Measurements from ENCODE around the gene FRMD1.

The FRMD1 gene

DNA sequence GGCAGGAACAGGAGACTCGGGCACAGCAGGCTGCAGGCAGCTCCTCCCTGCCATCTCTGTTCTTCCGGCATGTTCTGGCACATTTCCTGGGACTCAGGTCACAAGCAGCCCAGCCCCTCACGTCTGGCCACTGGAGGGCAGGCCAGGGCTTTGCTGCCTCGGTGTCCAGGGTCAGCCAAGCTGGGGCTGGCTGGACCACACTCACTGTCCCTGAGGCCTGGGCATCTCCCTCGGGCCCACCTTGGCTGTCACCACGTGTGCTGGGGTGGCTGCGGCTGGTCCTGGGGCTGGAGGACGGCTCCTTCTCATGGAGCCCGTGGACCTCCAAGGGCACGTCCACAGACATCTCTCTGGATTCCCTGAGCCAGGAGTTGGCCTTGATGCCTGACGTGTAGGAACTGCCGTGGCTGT lies 18.5 kb downstream of the FRMD1 start:
- no peak for DNase-seq (ENCODE audit: insufficient read length, low spot score)

DNA sequence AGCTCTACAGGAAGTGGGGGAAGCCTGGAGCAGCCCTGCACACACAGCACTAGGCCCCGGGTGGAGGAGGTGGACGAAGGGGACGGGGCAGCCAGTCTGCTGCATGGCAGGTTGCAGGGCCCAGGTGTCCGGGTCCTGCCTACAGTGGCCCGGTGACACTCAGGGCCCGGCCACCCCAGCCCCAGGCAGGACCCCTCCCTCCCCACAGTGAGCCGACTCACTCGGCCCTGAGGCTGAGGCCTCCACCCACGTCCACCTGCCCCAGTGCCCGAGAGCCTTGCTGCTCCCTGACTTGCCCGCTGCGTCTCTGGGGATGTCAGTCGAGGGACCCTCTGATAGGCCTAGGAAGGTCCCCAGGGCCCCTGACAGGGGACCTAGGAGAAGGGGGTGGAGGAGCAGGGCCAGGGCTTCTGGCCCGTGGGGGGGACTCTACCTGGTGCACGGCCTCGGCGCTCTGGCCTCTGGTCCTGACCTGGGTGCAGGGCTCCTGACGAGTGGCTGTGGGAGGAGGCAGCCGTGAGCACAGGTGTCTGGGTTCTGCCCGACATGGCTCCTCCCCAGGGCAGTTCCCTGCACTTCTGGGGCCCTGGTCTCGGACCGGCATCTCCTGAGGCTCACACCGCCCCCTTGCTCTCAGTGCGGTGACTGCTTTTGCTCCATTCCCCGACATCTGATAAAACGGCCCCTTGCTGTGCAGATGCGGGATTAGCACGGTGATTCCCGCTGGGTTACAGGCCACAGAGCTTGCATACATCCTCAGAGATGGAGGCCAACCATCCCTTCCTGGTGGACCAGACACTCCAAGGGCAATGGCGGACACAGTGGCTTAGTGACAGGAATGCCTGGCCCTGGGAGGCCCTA lies 20.1 kb downstream of the FRMD1 start:
- DNase-seq (ENCODE audit: insufficient read length, low spot score) (no peak), FAIRE-seq (no peak)
- no peak for TF ChIP-seq PAX5 (IDR thresholded peaks at IDR 0.05; ENCODE audit: insufficient read depth, low read length, severe bottlenecking)
- TF ChIP-seq TAF1 (IDR thresholded peaks at IDR 0.05; ENCODE audit: low read depth, low read length) = no peak
- no peak for TF ChIP-seq POLR2AphosphoS5 (IDR thresholded peaks at IDR 0.05; ENCODE audit: low read depth, low read length)
- no peak for TF ChIP-seq POU2F2 (IDR thresholded peaks at IDR 0.05; ENCODE audit: low read depth, low read length)
- TF ChIP-seq POLR2A (IDR thresholded peaks at IDR 0.05; ENCODE audit: low read depth, low read length) = no peak
- no peak for TF ChIP-seq SPI1 (IDR thresholded peaks at IDR 0.05; ENCODE audit: low read depth, low read length)

More for the DNA sequence above, 18.5 kb downstream of the FRMD1 start:
- TF ChIP-seq POU2F2 (IDR thresholded peaks at IDR 0.05; ENCODE audit: low read depth, low read length) (no peak), POLR2AphosphoS5 (IDR thresholded peaks at IDR 0.05; ENCODE audit: low read depth, low read length) (no peak), TAF1 (IDR thresholded peaks at IDR 0.05; ENCODE audit: low read depth, low read length) (no peak), PAX5 (IDR thresholded peaks at IDR 0.05; ENCODE audit: insufficient read depth, low read length, severe bottlenecking) (no peak), POLR2A (IDR thresholded peaks at IDR 0.05; ENCODE audit: low read depth, low read length) (no peak), SPI1 (IDR thresholded peaks at IDR 0.05; ENCODE audit: low read depth, low read length) (no peak)
- no peak for FAIRE-seq

DNA sequence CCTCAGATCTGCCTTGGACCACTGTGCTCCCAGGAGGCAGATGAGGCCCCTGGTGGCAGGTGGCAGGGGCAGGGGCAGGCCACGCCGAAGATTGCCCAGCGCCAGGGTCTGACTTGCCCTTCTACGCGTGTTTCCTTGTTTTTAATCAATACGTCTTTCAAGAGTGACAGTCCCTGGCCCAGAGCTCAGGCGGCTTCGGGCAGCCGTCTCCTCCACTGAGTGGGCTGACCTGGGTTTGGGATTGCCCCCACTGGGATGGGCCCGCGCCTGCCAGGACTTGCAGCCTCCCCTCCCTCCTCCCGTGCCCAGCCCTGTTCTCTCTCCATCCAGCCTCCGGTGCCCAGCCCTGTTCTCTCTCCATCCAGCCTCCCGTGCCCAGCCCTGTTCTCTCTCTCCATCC lies 21.2 kb downstream of the FRMD1 start:
- TF ChIP-seq POLR2AphosphoS5 (IDR thresholded peaks at IDR 0.05; ENCODE audit: low read depth, low read length) = no peak
- TF ChIP-seq POLR2A (IDR thresholded peaks at IDR 0.05; ENCODE audit: low read depth, low read length) = no peak
- no peak for TF ChIP-seq POU2F2 (IDR thresholded peaks at IDR 0.05; ENCODE audit: low read depth, low read length)
- TF ChIP-seq PAX5 (IDR thresholded peaks at IDR 0.05; ENCODE audit: insufficient read depth, low read length, severe bottlenecking) = no peak
- no peak for TF ChIP-seq TAF1 (IDR thresholded peaks at IDR 0.05; ENCODE audit: low read depth, low read length)
- no peak for TF ChIP-seq SPI1 (IDR thresholded peaks at IDR 0.05; ENCODE audit: low read depth, low read length)
- FAIRE-seq (no peak), DNase-seq (ENCODE audit: insufficient read length, low spot score) (no peak)

DNA sequence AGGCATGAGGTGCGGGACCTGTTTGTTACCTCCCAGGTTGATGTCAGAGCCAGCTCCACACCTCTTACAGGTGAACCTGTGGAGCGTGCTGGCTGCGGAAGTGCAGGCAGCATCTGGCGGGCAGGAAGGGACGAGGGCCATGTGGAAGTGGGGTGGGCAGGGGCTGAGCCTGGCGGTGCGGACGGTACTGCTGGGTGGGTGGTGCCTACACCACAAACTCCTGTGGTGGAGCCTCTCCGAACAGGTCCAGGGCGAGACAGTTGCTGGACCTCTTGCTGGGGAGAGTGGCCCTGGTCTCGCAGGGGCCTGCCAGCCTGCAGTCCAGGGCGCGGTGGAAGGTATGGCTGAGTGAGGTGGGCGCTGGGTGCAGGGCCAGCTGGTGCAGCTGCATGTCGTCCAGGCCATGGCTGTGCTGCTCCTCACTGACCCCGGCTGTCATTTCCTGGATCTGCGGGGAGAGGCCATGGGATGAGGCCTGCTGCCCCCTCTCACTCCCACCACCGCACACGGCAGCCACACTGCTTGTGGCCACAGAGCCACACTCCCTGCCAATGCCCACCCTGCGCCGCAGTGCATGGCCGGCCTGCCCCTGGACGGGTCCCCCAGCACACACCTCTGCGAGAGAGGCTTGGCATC lies 22.0 kb downstream of the FRMD1 start:
- no peak for TF ChIP-seq POLR2AphosphoS5 (IDR thresholded peaks at IDR 0.05; ENCODE audit: low read depth, low read length)
- TF ChIP-seq POLR2A (IDR thresholded peaks at IDR 0.05; ENCODE audit: low read depth, low read length) = no peak
- TF ChIP-seq SPI1 (IDR thresholded peaks at IDR 0.05; ENCODE audit: low read depth, low read length) = no peak
- no peak for TF ChIP-seq TAF1 (IDR thresholded peaks at IDR 0.05; ENCODE audit: low read depth, low read length)
- TF ChIP-seq POU2F2 (IDR thresholded peaks at IDR 0.05; ENCODE audit: low read depth, low read length) = no peak
- TF ChIP-seq PAX5 (IDR thresholded peaks at IDR 0.05; ENCODE audit: insufficient read depth, low read length, severe bottlenecking) = no peak
- no peak for DNase-seq (ENCODE audit: insufficient read length, low spot score)
- FAIRE-seq = no peak

DNA sequence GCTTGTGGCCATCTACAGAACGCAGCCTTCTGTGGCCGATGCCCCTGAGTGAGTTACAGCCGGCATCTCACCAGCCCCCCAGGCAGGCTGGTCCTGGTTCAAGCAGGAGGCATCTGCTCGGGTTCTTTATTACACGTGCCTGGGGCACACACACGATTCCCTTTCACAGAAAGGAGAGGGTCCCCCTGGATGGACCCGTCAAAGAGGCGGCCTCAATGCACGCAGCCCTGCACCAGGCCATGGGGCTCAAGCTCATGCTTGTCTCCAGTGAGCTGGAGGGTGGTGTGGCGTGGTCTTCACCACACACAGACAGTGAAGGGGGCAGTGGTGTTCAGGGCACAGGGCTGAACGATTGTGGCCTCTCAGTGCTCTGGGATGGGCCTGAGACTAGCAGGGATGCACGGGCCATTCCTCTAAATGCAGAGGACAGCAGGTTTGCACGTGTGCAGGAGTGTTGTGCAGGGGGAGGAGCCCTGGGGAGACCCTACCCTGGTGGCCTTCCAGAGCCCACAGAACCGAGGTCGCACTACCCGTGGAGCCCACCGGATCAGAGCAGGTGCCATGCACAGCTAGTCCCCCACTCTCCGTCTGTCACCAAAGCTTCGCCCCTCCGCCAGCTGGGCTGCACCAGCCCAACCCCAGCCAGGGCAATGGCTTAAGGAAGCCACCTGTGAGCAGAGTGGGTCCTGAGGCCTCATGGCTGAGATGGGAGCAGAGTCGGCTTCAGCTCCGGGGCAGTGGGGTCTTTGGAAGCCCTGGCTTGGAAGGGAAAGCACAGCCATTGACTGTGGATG lies 23.1 kb downstream of the FRMD1 start:
- no peak for TF ChIP-seq PAX5 (IDR thresholded peaks at IDR 0.05; ENCODE audit: insufficient read depth, low read length, severe bottlenecking)
- TF ChIP-seq POLR2A (IDR thresholded peaks at IDR 0.05; ENCODE audit: low read depth, low read length) = no peak
- no peak for TF ChIP-seq TAF1 (IDR thresholded peaks at IDR 0.05; ENCODE audit: low read depth, low read length)
- TF ChIP-seq POU2F2 (IDR thresholded peaks at IDR 0.05; ENCODE audit: low read depth, low read length) = no peak
- no peak for TF ChIP-seq SPI1 (IDR thresholded peaks at IDR 0.05; ENCODE audit: low read depth, low read length)
- TF ChIP-seq POLR2AphosphoS5 (IDR thresholded peaks at IDR 0.05; ENCODE audit: low read depth, low read length) = no peak
- FAIRE-seq = no peak
- no peak for DNase-seq (ENCODE audit: insufficient read length, low spot score)

DNA sequence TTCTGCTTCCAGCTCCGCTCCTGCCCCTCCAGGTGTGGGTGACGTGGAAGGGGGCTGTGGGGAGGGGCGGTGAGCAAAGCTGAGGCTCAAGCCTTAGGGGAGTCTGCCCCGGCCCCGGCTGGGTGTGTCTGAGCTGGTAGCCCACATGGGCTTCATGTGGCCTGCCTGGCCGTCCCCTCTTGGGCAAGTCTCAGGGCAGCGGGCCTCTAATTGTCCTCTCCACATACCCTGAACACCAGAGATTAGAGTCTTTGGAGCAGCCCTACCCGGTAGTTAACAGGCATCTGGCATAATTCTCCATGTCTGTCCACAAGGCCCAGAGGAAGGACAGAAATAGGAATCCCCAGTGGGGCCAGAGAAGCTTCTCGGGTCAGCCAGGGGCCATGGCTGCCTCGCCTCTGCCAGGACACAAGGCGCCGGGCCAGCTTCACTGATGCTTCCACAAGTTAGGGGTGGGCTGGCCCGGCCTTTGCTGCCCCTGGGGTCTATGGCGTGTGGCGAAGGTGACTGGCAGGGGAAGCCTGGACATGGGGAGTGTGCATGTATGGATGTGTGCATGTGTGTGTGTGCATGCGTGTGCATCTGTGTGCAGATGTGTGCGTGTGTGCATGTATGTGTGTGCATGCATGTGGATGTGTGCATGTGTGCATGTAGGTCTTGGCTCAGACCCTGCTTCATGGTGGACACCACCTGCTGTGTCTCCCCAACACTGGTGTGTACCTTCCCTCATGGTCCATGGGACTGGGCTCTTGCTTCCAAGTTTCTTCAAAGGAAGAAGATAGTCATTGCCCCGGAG lies 24.0 kb downstream of the FRMD1 start:
- DNase-seq (ENCODE audit: insufficient read length, low spot score) = no peak
- TF ChIP-seq TAF1 (IDR thresholded peaks at IDR 0.05; ENCODE audit: low read depth, low read length) (no peak), POLR2AphosphoS5 (IDR thresholded peaks at IDR 0.05; ENCODE audit: low read depth, low read length) (no peak), POU2F2 (IDR thresholded peaks at IDR 0.05; ENCODE audit: low read depth, low read length) (no peak), PAX5 (IDR thresholded peaks at IDR 0.05; ENCODE audit: insufficient read depth, low read length, severe bottlenecking) (no peak), SPI1 (IDR thresholded peaks at IDR 0.05; ENCODE audit: low read depth, low read length) (no peak), POLR2A (IDR thresholded peaks at IDR 0.05; ENCODE audit: low read depth, low read length) (no peak)
- no peak for FAIRE-seq

DNA sequence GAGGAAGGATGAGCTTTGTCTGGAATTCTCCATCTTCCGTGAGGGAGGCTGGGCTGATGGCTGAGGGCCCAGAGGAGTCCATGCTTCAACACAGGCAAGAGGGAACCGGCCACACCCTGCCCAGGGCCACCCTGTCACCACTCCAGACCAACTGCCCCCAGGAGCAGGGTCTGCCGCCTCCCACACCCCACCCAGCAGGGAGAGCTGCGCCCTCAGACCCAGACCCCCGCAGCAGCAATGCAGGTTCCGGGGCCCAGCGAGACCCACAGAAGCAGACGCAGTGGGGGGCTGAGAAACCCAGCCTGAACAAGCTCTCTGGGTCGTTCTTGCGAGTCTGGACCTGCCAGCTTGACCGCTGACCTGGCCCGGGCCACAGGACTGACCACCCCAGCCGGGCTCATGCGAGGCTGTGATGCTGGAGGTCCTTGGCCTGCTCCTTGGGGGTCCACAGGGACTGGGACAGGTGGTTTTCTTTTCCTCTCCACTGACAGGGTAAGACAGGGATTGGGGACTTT lies 25.0 kb downstream of the FRMD1 start:
- FAIRE-seq (no peak), DNase-seq (ENCODE audit: insufficient read length, low spot score) (no peak)
- no peak for TF ChIP-seq POLR2A (IDR thresholded peaks at IDR 0.05; ENCODE audit: low read depth, low read length)

DNA sequence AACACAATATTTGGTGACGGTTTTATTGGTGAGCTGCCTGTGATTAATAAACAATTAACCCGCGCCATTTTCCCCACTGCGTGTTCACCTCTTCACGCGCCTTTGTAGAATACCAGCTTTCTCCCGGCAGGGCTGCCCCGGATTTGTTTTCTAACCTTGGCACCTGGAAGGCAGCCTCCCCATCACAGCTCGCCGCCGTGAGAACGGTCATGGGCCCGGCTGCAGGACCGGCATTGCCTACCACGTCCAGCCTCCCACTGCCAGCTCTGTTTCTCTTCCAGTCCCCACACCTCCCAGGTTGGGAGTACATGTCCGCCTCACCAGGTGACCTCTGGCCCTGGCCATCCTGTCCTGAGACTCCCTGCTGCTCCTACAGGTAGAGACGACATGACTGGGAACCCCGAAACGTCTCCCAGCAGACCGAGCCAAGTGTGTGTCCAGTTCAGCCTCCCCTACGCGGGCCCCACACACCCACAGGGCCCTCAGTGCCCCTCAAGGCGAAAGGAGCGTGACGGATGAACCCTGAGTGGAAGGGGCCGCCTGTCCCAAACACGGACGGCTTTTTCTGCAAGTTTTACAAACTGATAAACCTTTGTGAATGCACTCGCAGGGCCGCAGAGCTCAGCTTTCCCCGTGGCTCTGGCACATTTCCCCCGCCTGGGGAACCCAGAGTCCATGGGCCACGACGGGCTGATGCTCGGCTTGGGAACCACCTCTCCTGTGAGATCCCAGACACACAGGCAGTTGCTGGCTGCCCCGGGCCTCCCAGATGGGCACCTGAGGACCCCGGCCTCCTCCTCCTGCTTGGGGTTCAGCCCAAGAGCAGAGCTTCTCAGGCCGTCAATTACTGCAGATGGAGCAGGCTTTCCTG lies 25.7 kb downstream of the FRMD1 start:
- FAIRE-seq (no peak), DNase-seq (ENCODE audit: insufficient read length, low spot score) (no peak)
- TF ChIP-seq POU2F2 (IDR thresholded peaks at IDR 0.05; ENCODE audit: low read depth, low read length) = no peak
- TF ChIP-seq POLR2A (IDR thresholded peaks at IDR 0.05; ENCODE audit: low read depth, low read length) = no peak
- no peak for TF ChIP-seq POLR2AphosphoS5 (IDR thresholded peaks at IDR 0.05; ENCODE audit: low read depth, low read length)
